Thyroid gland (tissue), 4 donors: Measurements from ENCODE around the gene TMEM269. TPM values are rescaled to one million over a fixed set of nuclear protein-coding genes. Genes with fewer than 3 reads are reported as not detected.

Source experiments
- DNase-seq, 2 donors: peaks; one replicate each; pipeline ENCODE4 v3.0.0-alpha.2; 2019
- H3K27ac ChIP-seq, 3 donors: fragments of 200-600 bp; sonication (generic); 1 replicate in 2 of 3; 2 replicates in 1 of 3; pipeline ENCODE4 v1.5.1; 2016 to 2019; ENCODE audit warnings: mild to moderate bottlenecking in 1 of 3, moderate library complexity in 1 of 3
- H3K27me3 ChIP-seq: fragments of 200-600 bp; sonication (generic); one replicate; pipeline ENCODE4 v1.5.1; 2019
- H3K36me3 ChIP-seq, 2 donors: fragments of 200-600 bp; sonication (generic); one replicate each; pipeline ENCODE4 v1.5.1; 2016 to 2019
- H3K4me1 ChIP-seq, 2 donors: fragments of 200-600 bp; sonication (generic); one replicate each; pipeline ENCODE4 v1.5.1; 2017 to 2019
- H3K4me3 ChIP-seq, 3 donors: fragments of 200-600 bp; sonication (generic); replicated peaks in 1 of 3; 1 replicate in 2 of 3; 2 replicates in 1 of 3; pipeline ENCODE4 v1.5.1; 2016; ENCODE audit warnings: mild to moderate bottlenecking in 1 of 3
- H3K9me3 ChIP-seq: fragments of 200-600 bp; sonication (generic); one replicate; pipeline ENCODE4 v1.5.1; 2017
- CTCF ChIP-seq, 6 experiments: fragments of 200-600 bp in 3 of 6; fragments of 450-650 bp in 3 of 6; sonication (generic) in 3 of 6; IDR thresholded peaks; one replicate each; pipeline ENCODE4 v1.5.1; 2016 to 2019; ENCODE audit warnings: antibody characterized with exemption in 6 of 6, mild to moderate bottlenecking in 2 of 6, inconsistent platforms in 1 of 6, moderate library complexity in 1 of 6
- POLR2A ChIP-seq, 2 donors: fragments of 450-650 bp; IDR thresholded peaks; one replicate each; pipeline ENCODE4 v1.6.1; 2017; ENCODE audit warnings: antibody characterized with exemption in 2 of 2, mild to moderate bottlenecking in 2 of 2, moderate library complexity in 1 of 2
- WGBS, 2 donors: methylation state at CpG; one replicate each; pipeline ENCODE4 v1.1.5; 2017; 5-methylcytosine and 5-hydroxymethylcytosine counted together
- intact Hi-C: fragments of 100-400 bp; cut with DNase I; formaldehyde crosslinking; loops from one replicate; pipeline ENCODE4 v1.15.1; 2023
- total RNA-seq, 4 donors: library from RNA; depleted of rRNA; stranded (reverse); fragments of >200 nt; gene quantifications; one replicate each; pipeline ENCODE4 v1.2.3, GENCODE V29; 2016

Gene TMEM269
- total RNA-seq, 4 donors from 2014 or later = 0.11 to 2.6 TPM; not detected in 2

DNA sequence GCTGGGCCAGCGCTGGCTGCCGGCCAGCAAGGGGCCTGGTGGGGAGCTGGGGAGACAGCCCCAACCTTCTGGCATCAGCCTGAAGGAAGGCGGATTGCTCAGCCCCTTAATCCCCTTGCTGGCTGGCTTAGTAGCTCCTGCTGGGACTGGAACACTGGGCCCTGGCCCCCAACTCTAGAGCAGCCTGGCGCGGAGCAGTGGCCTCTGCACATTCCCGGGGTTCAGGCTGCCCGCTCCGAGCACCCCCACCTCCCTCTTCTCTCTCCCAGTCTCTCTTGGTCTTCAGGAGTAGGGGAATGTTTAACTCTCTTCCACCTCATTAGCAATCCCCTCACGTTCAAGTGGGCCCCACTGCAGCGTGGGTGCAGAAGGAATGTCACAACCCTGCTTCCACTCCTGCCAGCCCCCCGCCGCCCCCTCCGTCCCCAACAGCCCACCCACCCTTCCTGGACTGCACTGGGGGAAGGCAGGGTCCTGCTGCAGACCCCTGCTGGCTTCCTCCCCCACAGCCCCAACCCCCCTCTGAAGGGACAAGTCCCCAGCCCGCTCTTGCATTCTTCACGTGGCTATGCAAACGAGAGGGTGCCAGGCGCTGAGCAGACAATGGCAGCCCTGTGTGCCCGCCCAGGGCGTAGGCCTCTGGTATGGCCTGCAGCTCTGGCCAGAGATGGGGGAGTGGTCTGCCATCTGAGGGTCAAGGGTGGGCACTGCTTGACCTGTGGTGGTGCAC, 43.8 kb upstream of the TMEM269 start:
- intact Hi-C loops = loop anchor here (5.0 kb wide), 1 partner anchor 159 kb away; no protein-coding TSS in a partner anchor
- TF ChIP-seq CTCF (IDR thresholded peaks at IDR 0.05) (no peak), POLR2A (IDR thresholded peaks at IDR 0.05) (no peak)
- no peaks in the 10 kb centered on the region for H3K27me3 ChIP-seq
- H3K27ac ChIP-seq = no peak overlapping the region
- H3K4me3 ChIP-seq = no peak overlapping the region
- peaks cover 0 to 3% of the 10 kb centered on the region in 2 donors for H3K36me3 ChIP-seq
- H3K9me3 ChIP-seq = no peaks in the 10 kb centered on the region
- no peak for DNase-seq
- H3K4me1 ChIP-seq = no peaks in the 10 kb centered on the region
- WGBS, 2 donors = 69 to 70% methylated on average over 11 to 17 of the region's 19 CpGs

DNA sequence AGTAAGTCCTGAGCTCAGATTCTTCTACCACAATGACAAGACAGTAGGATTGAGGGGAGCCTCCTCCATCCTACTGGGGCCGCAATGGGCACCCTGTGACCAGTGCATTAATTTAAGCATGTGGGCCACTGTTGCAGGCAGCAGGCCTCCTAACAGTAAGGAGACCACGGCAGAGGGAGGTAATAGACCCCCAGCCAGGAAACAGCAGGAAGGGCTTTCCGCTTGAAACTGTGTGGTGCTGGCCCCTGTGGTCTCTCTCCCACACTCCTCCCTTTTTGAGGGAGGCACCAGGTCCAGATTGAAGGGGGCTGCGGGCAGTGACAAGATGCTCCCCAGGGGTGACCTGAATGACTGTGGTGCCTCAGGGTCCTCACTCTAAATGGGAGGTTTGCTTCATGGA, 43.1 kb upstream of the TMEM269 start:
- Histone ChIP-seq H3K9me3 (no peaks in the 10 kb centered on the region), H3K4me3 (no peak overlapping the region), H3K4me1 (no peaks in the 10 kb centered on the region), H3K27me3 (no peaks in the 10 kb centered on the region), H3K27ac (no peak overlapping the region), H3K36me3 (peaks cover 5 to 10% of the 10 kb centered on the region in 2 donors)
- intact Hi-C loops = loop anchor here (5.0 kb wide), 1 partner anchor 159 kb away; no protein-coding TSS in a partner anchor
- 83 to 93% methylated on average over 3 to 4 of the region's 4 CpGs for WGBS, 2 donors
- DNase-seq = no peak
- TF ChIP-seq POLR2A (IDR thresholded peaks at IDR 0.05) (no peak), CTCF (IDR thresholded peaks at IDR 0.05) (no peak)

DNA sequence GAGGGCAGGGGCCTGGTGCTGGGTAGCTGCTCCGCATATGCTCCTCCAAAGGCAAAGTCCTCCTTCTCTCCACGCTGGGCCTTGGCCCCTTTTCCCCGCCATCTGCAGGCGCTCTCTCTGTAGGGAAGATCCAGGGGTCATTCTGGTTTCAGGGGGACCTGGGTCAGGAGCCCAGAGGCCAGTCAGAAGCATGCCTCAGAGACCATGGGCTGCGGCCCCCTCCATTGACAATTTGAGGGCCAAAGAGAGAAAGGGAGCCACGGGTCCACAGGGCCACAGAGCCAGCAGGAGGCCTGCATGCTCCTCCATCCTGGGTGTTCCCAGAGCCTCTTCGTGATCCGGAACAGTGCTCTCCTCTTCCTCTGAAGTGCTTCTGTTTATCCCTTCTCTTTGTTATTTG, 42.6 kb upstream of the TMEM269 start:
- no peak overlapping the region for H3K4me3 ChIP-seq
- intact Hi-C loops = loop anchor here (5.0 kb wide), 1 partner anchor 160 kb away; no protein-coding TSS in a partner anchor
- no peaks in the 10 kb centered on the region for H3K4me1 ChIP-seq
- no peak overlapping the region for H3K27ac ChIP-seq
- no peaks in the 10 kb centered on the region for H3K27me3 ChIP-seq
- no peaks in the 10 kb centered on the region for H3K9me3 ChIP-seq
- WGBS, 2 donors = 91% methylated on average over 8 of the region's 8 CpGs
- TF ChIP-seq POLR2A (IDR thresholded peaks at IDR 0.05) (no peak), CTCF (IDR thresholded peaks at IDR 0.05) (no peak)
- DNase-seq = no peak
- peaks cover 6 to 11% of the 10 kb centered on the region in 2 donors for H3K36me3 ChIP-seq

GRCh38 chr1:42742617-42743316, 42.0 kb upstream of the TMEM269 start:
- Histone ChIP-seq H3K36me3 (peaks cover 6 to 11% of the 10 kb centered on the region in 2 donors), H3K27me3 (no peaks in the 10 kb centered on the region), H3K4me3 (no peak overlapping the region), H3K4me1 (no peaks in the 10 kb centered on the region), H3K27ac (no peak overlapping the region), H3K9me3 (no peaks in the 10 kb centered on the region)
- TF ChIP-seq CTCF (IDR thresholded peaks at IDR 0.05) = no peak
- TF ChIP-seq POLR2A (IDR thresholded peaks at IDR 0.05) = no peak
- DNase-seq = no peak
- intact Hi-C loops = loop anchor here (5.0 kb wide), 1 partner anchor 160 kb away; no protein-coding TSS in a partner anchor
- WGBS, 2 donors = 80 to 83% methylated on average over 9 of the region's 9 CpGs
